GM12864 (cell line): ENCODE results near the gene TNC.

Experiments used
- DNase-seq: peaks from one replicate; pipeline ENCODE4 v3.0.0-alpha.2; 2011; ENCODE audit warnings: low read depth
- H3K4me3 ChIP-seq: 2 replicates; pipeline ENCODE4 v1.5.1; 2011; ENCODE audit warnings: mild to moderate bottlenecking, low read depth, low read length, control low read depth
- CTCF ChIP-seq: IDR thresholded peaks from 2 replicates; pipeline ENCODE4 v1.5.1; 2011; ENCODE audit warnings: low read depth, mild to moderate bottlenecking, moderate library complexity, low read length, control low read depth, inconsistent platforms; ENCODE audit errors: missing control alignments

TNC gene

GRCh38 chr9:114990901-114991300, 127.1 kb downstream of the TNC start:
- H3K4me3 ChIP-seq, result no peak overlapping the region
- DNase-seq, result no peak
- TF ChIP-seq CTCF, result no peak

- no peak for DNase-seq
- H3K4me3 ChIP-seq, result no peak overlapping the region
- TF ChIP-seq CTCF, result no peak
These were observed 128.2 kb downstream of the TNC start for GRCh38 chr9:114989600-114990410.

GRCh38 chr9:114988962-114989599, 128.9 kb downstream of the TNC start:
- no peak for DNase-seq
- H3K4me3 ChIP-seq, result no peak overlapping the region

GRCh38 chr9:114987116-114987515, 130.8 kb downstream of the TNC start:
- no peak for TF ChIP-seq CTCF
- no peak for DNase-seq
- H3K4me3 ChIP-seq, result no peak overlapping the region

More at GRCh38 chr9:114988962-114989599, 128.9 kb downstream of the TNC start:
- TF ChIP-seq CTCF, result no peak

- no peak for TF ChIP-seq CTCF
- H3K4me3 ChIP-seq, result no peak overlapping the region
- no peak for DNase-seq
These were observed 131.9 kb downstream of the TNC start for GRCh38 chr9:114985959-114986501.

GRCh38 chr9:114981063-114981462, 136.9 kb downstream of the TNC start:
- H3K4me3 ChIP-seq, result no peak overlapping the region
- TF ChIP-seq CTCF, result no peak
- no peak for DNase-seq
